ENCODE measurements around the gene POLG.
A peak's percentile ranks its signal among the peaks of the same experiment; 100 is the strongest.

Gene POLG

DNA sequence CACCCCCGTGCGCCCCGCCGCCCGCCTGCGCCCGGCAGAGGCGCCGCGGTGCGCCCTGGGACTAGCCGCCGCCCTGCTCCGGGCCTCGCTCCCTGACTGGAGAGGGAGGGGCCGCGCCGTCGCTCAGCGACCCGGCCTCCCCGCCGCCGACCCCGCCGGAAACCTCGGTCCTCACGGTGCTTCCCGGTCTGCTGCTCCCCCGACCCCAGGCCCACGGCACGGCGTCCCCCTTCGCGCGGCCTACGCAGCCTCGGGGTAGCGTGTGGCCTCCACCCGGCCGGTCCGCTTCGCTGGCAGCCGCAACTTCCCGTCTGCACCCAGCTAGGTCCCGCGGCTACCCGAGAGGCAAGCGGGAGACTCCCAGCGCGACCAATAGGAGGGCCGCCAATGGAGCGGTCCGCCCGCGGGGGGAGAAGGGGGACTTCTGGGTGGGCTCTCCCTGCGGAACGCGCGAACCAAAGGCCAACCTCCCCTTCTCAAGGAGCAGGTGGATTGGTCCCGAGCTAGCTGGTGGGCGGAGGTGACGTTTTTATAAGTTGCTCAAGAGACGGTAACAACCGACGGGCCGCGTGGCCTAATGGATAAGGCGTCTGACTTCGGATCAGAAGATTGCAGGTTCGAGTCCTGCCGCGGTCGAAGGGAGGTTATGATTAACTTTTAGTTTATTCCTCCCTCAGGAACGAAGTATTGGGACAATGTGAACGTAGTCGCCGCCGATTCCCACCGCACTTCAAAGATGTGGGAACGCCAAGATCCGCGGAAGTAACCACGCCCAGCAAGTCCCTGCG, at the start of gene POLG:
POLG (minus strand) TSS at position 315 of the 788 bp plus-strand sequence. CDS start 1,070 bp downstream, outside the sequence.
- DNase-seq: peak; percentile 96

DNA sequence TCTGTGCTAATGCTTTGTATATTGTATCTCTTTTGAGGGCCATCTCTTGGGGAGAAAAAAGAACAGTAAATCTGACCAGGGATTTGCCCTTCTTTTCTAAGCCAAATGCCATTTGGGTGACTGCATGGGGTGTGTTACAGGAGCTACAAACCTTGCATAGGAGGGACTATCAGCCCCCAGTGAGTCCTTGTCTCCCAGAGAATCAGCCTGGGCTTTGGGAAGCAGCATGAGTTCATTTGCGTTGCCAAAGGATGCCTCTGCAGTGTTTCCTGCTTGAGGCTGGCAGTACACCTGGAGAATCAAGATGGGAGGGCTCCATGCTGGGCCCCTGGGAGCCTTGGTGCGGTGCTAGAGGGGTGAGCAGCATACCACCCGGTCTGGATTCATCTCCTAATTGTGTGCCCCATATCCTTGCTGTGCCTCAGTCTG, 49.6 kb upstream of the POLG start:
- no peak for DNase-seq

DNA sequence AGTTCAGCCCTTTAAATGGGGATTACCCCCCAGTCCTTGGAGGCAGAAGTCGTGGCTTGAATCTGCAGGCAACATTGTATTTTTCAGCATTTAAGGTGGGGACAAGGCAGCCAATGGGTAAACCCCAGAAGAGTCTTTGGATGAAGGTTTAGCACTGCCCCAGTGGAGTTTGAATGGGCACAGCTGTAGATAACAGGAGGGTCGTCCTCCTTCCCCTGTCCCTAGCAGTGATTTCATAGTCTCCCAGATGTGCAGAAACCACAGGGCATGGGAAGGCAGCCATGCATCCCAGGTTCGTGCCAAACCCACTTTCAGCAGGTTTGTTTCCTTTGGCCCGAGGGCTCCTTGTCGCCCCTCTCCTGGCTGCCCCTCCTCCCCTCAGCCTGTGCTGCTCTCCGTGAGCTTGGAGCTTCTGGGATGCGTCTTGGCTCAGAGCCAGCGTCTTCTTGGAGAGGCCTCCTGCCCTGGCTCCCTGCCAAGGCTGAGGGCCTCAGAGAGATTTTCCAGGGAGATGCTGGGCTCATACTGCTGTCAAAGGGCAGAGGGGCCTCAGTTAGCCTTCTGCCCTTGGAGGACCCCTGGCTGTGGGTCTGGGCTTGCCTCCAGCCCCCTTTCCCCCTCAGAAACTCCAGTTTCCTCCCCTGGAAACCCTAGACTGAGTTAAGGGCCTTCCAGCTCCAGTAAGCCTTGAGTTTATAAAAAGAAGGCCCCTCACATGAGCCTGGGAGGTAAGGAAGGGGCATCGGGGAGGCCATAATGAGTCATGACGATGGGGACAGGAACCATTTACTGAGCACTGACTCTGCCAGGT, 48.9 kb upstream of the POLG start:
- DNase-seq: no peak

DNA sequence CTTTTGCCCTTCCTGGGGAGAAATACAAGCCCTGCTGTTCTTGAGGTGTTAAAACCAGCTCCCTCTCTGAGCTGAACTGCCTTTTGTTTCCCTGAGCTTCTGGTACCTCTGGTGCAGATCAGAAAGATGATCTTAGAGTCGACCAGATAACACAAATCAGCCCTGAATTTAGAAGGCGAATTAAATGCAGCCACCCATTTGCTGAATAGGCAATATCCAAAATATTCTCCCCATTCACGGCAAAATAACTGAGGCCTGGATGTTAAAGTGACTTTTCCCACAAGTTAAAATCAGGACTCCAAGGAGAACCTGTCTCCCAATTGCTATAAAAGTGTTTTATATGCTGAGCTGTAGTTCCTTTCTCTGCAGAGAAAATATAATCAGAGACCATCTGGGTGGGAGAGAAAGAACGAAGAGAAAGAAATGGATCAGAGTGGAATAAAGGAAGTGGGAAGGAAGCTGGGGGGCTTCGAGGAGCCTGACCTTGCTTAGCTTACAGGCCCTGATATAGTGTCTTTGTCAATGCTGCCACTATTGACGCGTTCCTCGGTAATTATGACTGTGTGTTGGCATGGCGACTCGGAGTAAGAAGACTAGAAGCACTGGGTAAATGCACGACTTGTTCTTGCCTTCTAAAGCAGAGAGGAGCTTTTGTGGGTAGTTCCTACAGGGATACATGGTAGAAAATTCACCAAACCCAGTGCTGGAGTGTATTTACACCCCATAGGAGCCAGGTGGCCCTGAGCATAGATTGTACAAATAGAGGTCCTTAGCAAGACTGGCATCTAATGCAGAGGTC, 47.5 kb upstream of the POLG start:
- no peak for DNase-seq

DNA sequence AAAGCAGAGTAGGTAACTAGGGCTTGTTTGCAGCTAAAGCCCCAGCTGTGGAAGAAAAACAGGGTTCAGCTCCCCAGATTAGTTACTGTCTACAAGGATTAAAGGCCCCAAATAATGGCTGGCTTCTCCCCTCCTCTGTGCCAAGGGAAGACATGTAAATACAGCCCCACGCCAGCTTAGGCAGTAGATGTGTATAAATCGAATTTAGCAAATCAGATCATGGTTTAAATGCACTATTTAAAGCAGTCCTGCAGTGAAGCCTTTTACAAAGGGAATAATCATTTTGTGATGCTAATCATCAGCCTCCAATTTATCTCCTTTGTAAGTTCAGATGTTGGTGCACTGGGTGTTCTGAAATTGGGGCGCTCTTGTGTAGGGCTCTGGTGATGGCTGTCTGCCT, 46.7 kb upstream of the POLG start:
- DNase-seq: no peak

DNA sequence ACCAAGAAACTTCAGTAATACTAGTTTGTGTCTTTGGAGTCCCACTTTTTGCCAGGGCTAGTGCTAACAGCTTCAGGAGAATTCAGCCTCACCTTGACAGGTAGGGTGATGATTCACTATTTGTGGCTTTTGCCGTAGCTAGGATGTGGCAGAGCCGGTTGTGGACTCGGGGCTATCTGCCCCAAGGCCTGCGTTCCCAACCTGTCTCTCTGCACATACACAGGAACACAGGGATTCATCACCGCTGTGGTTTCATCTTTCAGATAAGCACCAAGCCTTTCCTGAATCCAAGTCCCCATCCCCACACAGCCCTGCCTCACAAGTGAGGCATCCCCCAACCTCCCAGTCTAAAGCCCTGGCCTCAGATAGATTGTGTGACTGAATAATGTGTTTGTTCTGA, 45.2 kb upstream of the POLG start:
- DNase-seq: no peak

DNA sequence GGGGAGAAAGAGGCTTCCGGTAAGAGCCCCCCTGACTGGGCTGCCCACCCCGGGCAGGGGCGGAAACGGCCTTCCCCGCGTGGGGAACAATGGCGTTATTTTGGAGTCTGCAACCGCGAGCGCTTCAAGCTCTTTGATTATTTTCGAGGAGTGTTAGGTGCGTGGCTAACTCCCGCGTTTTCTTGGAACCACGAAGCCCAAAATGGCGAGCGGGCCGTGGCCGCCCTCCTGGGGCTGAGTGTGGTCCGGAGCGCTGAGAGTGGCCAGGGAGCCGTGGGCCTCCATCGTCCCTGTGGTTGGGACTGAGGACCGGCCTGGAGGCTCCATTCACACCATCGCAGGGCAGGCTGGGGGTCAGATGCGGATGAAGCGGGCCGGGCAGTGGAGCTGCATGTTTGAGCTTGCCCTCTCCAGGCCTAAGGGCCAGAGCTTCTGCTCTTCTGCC, 44.6 kb upstream of the POLG start:
- no peak for DNase-seq

DNA sequence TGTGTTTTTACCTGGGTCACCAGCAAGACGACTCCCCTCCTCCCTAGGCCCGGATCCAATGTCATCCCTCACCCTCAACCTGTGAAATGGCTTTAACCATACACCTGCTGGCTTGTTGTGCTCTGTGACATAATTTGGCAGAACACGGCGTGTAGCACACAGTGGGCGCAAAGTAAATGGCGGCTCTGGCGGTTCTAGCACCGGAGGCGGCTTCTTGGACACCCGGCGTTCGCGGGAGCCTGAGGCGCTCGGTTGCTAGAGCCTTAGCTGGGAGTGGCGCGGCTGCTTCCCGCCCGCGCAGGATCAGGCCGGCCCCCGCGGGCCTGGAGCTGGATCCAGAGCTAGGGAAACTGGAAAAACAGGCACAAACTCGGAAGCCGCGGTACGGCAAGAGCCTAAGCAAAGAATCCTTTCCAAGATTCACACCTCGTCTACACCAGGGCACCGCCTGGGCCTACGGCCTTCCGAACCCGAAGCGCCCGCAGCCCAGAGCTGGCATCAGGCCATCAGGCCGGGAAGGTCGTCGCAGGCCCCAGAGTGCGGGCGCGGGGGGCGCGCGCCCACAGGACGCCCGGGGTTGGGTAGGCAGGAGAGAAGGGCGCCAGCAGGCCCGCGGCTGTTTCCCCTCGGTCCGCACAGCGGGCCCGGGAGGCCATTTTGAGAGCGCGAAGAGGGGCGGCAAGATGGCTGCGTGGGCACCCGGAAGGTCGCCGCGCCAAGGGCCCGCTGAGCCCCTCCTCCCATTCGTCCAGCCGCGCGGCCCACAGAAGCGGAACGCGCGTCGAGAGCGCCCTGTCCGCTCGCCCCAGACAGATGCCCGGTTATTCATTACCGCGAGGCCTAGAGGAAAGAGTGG, 43.9 kb upstream of the POLG start:
- no peak for DNase-seq

DNA sequence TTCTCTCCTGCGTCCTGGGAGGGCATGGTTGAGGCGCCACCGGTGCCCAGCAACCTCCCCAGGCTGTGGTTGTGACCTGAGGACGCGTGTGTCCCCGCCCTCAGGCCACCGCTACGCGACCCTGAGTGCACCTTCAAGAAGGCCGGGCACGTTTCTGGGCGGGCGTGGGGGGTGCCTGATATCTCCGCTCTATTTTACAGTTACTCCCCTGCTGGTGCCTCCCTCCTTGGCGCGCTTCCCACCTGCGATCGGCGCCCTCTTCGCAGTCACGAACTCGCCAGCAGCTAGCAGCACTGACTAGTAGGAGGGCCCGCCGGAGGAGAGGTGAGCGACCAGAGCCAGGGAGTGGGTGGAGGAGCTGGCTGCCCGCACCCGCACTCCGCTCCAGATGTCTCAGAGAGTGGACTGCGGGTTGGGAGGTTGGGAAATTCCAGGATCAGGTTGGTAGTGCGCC, 43.2 kb upstream of the POLG start:
- DNase-seq: no peak

DNA sequence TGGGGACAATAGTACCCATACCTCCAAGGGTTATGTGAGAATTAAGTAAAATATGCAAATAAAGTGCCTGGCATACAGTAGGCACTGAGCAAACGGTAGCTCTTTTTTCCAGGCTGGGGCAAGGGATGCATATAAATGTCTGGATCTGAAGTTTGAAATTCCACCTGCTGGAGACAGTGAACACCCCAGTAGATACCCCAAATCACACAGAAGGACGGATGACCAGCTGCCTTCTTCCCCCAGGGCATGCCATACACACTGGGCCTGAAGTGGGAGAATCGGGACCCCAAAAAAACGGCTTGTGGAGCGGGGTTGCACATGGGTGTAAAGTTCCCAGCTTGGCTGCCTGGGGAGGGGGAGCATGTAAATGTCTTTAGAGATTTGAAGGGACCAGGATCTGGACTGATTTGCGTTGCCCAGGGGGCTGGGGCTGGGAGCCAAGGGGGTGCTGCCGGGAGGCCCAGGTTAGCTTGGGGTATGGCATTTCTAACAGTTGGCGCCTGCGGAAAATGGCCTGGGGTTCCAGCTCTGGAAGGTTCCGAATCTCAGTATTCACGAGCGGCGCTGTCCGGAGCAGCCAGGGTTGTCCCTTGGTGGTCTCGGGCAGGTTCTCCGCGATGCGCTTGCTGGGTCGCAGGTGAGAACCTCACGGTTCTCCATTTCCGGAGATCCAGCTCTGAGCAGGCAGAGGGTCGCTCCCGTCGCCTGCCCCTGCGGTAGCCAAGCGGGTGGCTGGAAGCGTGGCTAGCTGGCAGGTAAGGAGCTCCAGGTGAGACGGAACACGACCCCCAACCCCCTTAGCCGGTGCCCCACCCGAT, 42.6 kb upstream of the POLG start:
- DNase-seq: no peak

DNA sequence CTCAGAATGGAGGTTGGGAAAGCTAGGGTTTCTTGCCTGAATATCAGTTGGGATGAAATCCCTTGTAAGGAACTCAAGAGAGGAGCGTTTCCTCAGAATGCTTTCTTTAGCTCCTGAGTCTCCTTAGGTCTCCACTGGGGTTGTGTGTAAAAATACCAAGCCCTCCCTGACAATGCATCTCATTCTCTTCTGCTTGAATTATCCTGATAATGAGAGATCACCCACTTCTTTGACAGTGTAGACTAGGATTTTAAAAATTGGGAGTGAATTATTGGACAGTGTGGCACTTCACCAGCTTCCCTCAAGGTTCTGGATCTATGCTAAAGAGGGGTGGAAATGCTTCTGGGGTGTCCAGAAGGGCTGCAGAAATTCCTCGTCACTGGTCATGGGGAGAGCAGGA, 41.8 kb upstream of the POLG start:
- DNase-seq: no peak

DNA sequence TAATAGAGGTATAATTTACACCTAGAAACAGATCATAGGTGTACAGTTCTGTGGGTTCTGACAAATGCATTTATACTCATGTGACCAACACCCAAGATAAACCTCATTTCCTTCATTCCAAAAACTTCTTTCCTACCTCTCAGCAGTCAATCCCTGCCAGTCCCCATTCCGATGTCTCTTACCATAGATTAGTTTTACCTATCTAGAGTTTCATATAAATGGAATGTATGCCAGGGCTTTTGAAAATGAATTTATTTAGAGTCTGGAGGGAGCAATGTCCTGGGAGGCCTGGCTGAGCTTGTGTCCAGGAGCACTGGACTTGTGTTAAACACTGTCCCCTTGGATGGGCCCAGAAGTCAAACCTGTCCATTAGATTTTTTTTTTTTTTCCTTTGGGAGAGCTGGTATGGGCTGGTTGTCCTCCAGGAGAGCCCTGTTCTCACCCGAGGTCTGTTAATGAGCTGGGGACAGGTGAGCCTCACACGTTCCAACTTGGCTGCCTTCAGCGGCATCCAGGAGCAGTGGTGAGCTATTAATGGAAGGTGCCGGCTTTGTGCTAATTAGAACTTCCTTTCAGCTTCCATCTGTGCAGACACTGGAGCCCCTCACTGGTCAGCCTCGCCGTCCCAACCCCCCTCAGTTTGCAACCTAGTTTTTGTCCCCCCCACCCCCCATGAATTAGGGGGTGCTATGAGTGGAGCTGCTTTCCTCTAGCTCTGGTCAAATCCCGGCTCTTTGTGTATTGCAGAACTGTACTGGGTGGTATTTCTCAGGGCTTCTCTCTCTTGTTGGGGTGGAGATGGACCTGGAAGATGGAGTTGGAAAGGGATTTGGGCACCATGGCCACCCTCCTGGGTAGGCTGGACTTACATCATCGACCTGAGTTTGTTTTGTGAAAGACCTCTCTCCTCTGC, 40.7 kb upstream of the POLG start:
- DNase-seq: no peak

DNA sequence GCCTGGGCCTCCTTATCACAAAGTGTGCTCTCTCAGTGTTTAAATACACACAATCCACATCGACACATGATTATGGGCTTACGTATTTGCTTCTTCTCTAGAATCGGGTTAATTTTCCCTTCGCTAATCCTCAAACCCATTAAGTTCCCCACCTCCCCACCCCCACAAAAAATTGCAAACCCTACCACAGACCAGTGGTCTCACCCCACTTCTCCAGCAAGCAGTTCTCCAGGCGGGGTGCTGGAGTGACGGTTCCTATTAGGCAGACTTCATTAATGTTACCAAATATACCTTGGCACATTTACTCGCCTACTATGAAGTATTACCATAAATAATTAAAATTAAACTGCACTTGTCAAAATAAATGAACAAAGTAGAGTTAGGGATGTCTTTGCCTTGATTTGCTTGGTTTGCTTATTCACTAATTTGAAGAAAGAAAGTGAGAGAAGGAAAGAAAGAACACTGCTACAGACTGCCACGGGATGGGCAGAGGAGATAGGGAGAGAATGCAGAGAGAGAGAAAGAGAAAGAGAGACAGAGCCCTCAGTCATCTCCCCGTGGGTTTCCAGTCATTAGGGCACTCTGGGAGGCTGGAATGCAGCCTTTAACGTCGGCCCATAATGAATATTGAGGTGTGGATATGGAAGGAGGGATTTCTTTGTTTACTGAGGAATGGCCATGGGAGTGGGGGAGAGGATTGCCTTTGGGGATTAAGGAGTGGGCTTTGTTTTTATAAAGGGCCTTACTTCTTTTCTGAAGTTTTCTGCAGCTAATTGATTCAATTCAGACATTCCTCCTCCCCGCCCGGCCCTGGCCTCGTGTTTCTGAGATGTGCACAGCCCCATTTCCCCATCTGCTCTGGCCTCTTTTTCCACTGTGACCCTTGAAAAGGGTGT, 39.7 kb upstream of the POLG start:
- no peak for DNase-seq

DNA sequence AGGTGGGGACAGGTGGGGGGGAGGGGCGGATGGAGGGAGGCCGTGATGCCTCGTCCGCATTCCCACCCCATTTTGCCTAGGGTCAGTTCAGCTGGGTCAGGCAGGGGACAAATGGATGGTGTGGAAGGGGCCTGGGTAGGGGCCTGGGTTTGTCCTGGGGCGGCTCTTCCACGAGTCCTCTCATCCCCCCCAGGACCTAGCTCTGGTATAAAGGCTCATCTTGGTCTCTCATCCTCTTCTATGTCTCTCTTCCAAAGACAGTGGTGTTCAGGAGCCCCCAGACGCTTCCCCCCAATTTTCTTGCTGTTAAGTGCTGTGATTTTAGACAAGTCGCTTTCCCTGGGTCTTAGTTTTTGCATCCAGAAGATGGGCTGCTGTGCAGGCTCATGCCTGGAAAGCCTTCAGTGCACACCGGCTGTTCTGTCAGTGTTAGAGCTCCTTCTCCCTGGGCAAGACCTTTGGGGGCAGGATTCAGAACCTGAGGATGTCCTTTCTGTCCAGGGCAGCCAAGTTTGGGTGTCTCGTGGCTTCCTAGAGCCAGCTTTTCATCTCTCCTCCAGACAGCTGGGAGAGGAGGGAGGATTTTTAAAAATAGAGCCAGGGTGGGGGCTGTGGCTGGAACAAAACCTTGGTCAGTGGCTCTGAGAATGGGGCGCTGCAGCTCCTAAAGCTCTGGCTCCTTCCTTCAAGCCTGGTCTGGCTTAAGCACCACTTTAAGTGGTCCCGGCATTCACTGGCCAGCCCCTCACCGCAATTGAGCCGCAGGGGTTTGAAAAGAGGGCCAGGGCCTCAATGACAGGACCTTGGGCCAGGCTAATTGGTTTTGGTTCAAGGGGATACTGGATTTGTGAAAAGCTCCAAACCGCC, 37.7 kb upstream of the POLG start:
- DNase-seq: no peak

DNA sequence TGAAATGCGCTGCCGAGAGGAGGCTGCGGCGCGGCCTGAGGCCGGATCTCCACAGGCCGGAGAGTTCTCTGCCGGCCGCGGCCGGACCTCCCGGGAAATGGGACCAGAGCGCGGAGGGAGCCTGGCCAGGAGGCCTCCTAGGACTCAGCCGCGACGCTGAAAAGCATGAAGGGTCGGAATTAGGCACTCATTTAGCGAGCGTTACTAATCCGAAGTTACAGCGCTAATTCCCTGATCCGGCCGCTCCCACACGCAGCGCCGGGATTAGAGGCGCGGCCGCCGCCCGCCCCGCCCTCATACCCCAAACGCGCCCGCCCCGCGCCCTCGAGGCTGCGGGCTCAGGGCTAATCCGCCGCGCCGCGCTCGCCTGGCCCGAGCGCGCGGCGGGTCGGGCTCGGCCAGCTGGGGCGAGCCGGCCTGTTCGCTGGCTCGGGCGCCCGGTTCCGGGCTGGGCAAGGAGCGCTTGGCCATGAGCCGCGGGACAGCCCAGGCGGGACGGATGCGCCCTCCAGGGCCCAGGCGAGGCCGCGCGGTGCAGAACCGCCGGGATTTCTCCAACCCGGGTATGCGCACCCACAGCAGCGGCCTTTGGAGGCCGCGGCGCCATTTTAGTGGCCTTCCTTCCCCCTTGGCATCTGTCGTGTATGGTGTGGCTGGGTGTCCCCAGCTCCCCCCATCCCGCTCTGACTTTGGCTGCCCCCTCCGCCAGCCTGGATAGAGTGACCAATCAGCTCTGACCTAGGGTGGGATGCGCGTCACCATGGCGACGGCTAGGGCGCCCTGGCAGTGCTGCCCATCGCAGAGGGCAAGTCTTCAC, 36.8 kb upstream of the POLG start:
- no peak for DNase-seq

DNA sequence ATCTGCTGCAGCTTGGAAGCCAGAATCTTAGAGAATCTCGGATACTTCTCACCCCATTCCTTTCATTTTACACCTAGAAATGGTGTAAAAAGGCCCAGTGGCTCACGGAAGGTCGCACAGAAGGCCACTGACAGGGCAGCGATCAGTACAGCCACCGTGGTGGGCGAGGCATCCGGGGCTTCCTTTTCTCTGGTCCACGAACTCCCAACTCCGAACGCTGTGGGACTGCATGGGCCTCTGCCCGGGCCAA, 36.3 kb upstream of the POLG start:
- no peak for DNase-seq

All from Kasumi-1 (cell line).